A673 (cell line): ENCODE results near the gene NUMA1. TPM values are rescaled to one million over a fixed set of nuclear protein-coding genes. Genes with fewer than 3 reads are reported as not detected.
A peak's percentile ranks its signal among the peaks of the same experiment; 100 is the strongest.

Experiments used
- BruUV-seq: library from RNA; stranded (reverse); fragments of 400-500 nt; replicated peaks from 2 replicates; lab custom pipeline; 2021; lab: Mats Ljungman, UMichigan
- CTCF ChIA-PET: fragments of 300-600 bp; sonication (Branson Sonifier 250); formaldehyde crosslinking; loops from one replicate; lab custom pipeline; 2022; ENCODE audit warnings: antibody characterized with exemption; lab: Charles Lee
- POLR2A ChIA-PET: fragments of 300-600 bp; sonication (Branson Sonifier 250); formaldehyde crosslinking; loops from one replicate; lab custom pipeline; 2022; ENCODE audit warnings: antibody characterized with exemption; ENCODE audit not compliant: low non-redundant PET; lab: Charles Lee
- DNase-seq: peaks from one replicate; pipeline ENCODE4 v3.0.0-alpha.2; 2015; ENCODE audit warnings: low spot score
- H3K27ac ChIP-seq: fragments of 200-600 bp; sonication (generic); 2 replicates; pipeline ENCODE4 v1.5.1; 2016; ENCODE audit warnings: mixed run types, low read depth, mild to moderate bottlenecking, mixed read lengths, antibody characterized with exemption, low read length; ENCODE audit not compliant: poor library complexity, severe bottlenecking
- H3K27me3 ChIP-seq: fragments of 200-600 bp; sonication (generic); replicated peaks from 2 replicates; pipeline ENCODE4 v1.6.1; 2017; ENCODE audit warnings: mixed run types, low read depth, mild to moderate bottlenecking, mixed read lengths, antibody characterized with exemption, low read length; ENCODE audit not compliant: insufficient read depth, poor library complexity
- H3K36me3 ChIP-seq: fragments of 200-600 bp; sonication (generic); 2 replicates; pipeline ENCODE4 v1.6.1; 2016; ENCODE audit warnings: mixed run types, mild to moderate bottlenecking, mixed read lengths, antibody characterized with exemption, low read length; ENCODE audit not compliant: insufficient read depth, poor library complexity, severe bottlenecking
- H3K4me1 ChIP-seq: fragments of 200-600 bp; sonication (generic); 2 replicates; pipeline ENCODE4 v1.6.1; 2017; ENCODE audit warnings: mixed run types, mild to moderate bottlenecking, mixed read lengths, antibody characterized with exemption, low read length; ENCODE audit not compliant: insufficient read depth, poor library complexity, severe bottlenecking
- H3K4me3 ChIP-seq: fragments of 200-600 bp; sonication (generic); 2 replicates; pipeline ENCODE4 v1.5.1; 2016; ENCODE audit warnings: low read depth, mixed run types, mild to moderate bottlenecking, mixed read lengths, low read length; ENCODE audit not compliant: poor library complexity, severe bottlenecking
- H3K9me3 ChIP-seq: fragments of 200-600 bp; sonication (generic); 2 replicates; pipeline ENCODE4 v1.6.1; 2016; ENCODE audit warnings: mixed run types, low read depth, mild to moderate bottlenecking, mixed read lengths, antibody characterized with exemption, low read length; ENCODE audit not compliant: poor library complexity, severe bottlenecking
- CTCF ChIP-seq: fragments of 300-800, 200-600 bp; sonication (generic); conservative IDR thresholded peaks from 2 replicates; pipeline ENCODE4 v1.5.1; 2017; ENCODE audit warnings: low read depth, mild to moderate bottlenecking, antibody characterized with exemption, low read length, moderate library complexity, mixed read lengths
- EZH2 ChIP-seq: fragments of 200-600 bp; sonication (generic); IDR thresholded peaks from 2 replicates; pipeline ENCODE4 v1.6.1; 2017; ENCODE audit warnings: borderline replicate concordance, low read depth, mild to moderate bottlenecking, mixed read lengths, antibody characterized with exemption, low read length; ENCODE audit not compliant: poor library complexity, severe bottlenecking
- intact Hi-C: fragments of 100-400 bp; cut with micrococcal nuclease; formaldehyde crosslinking; loops from one replicate; pipeline ENCODE4 v1.10.0; 2022; ENCODE audit not compliant: unreplicated experiment
- total RNA-seq: library from RNA; stranded (reverse); gene quantifications from 2 replicates; pipeline ENCODE4 v1.2.3, GENCODE V29; 2021

NUMA1 gene
- total RNA-seq, 1 experiment from 2014 or later = 216 TPM

- no peak for DNase-seq
- Histone ChIP-seq H3K4me3 (no peak overlapping the region), H3K36me3 (no peaks in the 10 kb centered on the region), H3K27ac (no peak overlapping the region), H3K9me3 (no peaks in the 10 kb centered on the region), H3K27me3 (no peaks in the 10 kb centered on the region), H3K4me1 (no peaks in the 10 kb centered on the region)
- CTCF ChIA-PET = interaction anchor here (0.6 to 1.2 kb wide), 2 partner anchors 167 to 177 kb away, joined by 3 read pairs; no protein-coding TSS in a partner anchor
- TF ChIP-seq CTCF (no peak), EZH2 (no peak)
- intact Hi-C loops = loop anchor here (2.0 to 5.0 kb wide), 3 partner anchors 114 to 454 kb away; no protein-coding TSS in a partner anchor
- no TSS peak for BruUV-seq
- POLR2A ChIA-PET = no interaction called here
Observed at GRCh38 chr11:71977090-71977489, 103.3 kb downstream of the NUMA1 start.

GRCh38 chr11:71976551-71976950 is 103.8 kb downstream of the NUMA1 start:
- TF ChIP-seq CTCF = no peak
- H3K27me3 ChIP-seq = no peaks in the 10 kb centered on the region
- intact Hi-C loops = loop anchor here (2.0 to 5.0 kb wide), 3 partner anchors 114 to 454 kb away; no protein-coding TSS in a partner anchor
- no TSS peak for BruUV-seq
- H3K4me1 ChIP-seq = no peaks in the 10 kb centered on the region
- no peaks in the 10 kb centered on the region for H3K36me3 ChIP-seq
- no peak overlapping the region for H3K4me3 ChIP-seq
- CTCF ChIA-PET = interaction anchor here (0.6 kb wide), 1 partner anchor 289 kb away, joined by 7 read pairs; no protein-coding TSS in a partner anchor
- no peak for DNase-seq
- H3K9me3 ChIP-seq = no peaks in the 10 kb centered on the region
- POLR2A ChIA-PET = no interaction called here
- no peak overlapping the region for H3K27ac ChIP-seq

- Histone ChIP-seq H3K4me3 (no peak overlapping the region), H3K4me1 (no peaks in the 10 kb centered on the region), H3K27ac (no peak overlapping the region), H3K9me3 (no peaks in the 10 kb centered on the region), H3K27me3 (no peaks in the 10 kb centered on the region), H3K36me3 (peaks cover 8% of the 10 kb centered on the region)
- DNase-seq = peak; percentile 9
- TF ChIP-seq CTCF (no peak), EZH2 (no peak)
- intact Hi-C loops = no loop called here
- BruUV-seq = no TSS peak
- CTCF ChIA-PET = no interaction called here
- POLR2A ChIA-PET = no interaction called here
Observed at GRCh38 chr11:71971680-71972079, 108.7 kb downstream of the NUMA1 start.
